Fibroblast of pulmonary artery (primary cell): ENCODE results near the gene CHAF1A.

Source experiments
- DNase-seq: peaks from one replicate; pipeline ENCODE4 v3.0.0-alpha.2; 2010; ENCODE audit warnings: low read depth
- H3K4me3 ChIP-seq: replicated peaks from 2 replicates; pipeline ENCODE4 v1.5.1; 2011; ENCODE audit warnings: low read depth, mild to moderate bottlenecking, control low read depth, low read length, moderate library complexity
- TF ChIP-seq, protein P1 (sequence below): IDR thresholded peaks from 2 replicates; pipeline ENCODE4 v1.5.1; 2011; ENCODE audit warnings: mild to moderate bottlenecking, control low read depth, low read length, inconsistent platforms; ENCODE audit errors: missing control alignments

Gene CHAF1A

DNA sequence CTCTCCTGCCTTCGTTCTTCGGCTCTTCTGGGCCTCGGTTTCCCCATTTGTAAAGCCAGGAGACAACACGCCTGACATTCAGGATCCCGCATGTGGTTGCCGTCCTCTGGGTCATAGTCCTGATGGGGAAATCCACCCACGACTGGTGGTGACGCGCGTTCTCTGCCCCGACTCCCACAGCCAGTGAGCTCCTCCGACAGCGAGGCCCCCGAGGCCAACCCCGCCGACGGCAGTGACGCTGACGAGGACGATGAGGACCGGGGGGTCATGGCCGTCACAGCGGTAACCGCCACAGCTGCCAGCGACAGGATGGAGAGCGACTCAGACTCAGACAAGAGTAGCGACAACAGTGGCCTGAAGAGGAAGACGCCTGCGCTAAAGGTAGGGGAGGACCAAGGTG, 86.1 kb downstream of the CHAF1A start:
- no peak overlapping the region for H3K4me3 ChIP-seq
- DNase-seq, result no peak
- TF ChIP-seq, protein P1, sequence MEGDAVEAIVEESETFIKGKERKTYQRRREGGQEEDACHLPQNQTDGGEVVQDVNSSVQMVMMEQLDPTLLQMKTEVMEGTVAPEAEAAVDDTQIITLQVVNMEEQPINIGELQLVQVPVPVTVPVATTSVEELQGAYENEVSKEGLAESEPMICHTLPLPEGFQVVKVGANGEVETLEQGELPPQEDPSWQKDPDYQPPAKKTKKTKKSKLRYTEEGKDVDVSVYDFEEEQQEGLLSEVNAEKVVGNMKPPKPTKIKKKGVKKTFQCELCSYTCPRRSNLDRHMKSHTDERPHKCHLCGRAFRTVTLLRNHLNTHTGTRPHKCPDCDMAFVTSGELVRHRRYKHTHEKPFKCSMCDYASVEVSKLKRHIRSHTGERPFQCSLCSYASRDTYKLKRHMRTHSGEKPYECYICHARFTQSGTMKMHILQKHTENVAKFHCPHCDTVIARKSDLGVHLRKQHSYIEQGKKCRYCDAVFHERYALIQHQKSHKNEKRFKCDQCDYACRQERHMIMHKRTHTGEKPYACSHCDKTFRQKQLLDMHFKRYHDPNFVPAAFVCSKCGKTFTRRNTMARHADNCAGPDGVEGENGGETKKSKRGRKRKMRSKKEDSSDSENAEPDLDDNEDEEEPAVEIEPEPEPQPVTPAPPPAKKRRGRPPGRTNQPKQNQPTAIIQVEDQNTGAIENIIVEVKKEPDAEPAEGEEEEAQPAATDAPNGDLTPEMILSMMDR, result no peak

DNA sequence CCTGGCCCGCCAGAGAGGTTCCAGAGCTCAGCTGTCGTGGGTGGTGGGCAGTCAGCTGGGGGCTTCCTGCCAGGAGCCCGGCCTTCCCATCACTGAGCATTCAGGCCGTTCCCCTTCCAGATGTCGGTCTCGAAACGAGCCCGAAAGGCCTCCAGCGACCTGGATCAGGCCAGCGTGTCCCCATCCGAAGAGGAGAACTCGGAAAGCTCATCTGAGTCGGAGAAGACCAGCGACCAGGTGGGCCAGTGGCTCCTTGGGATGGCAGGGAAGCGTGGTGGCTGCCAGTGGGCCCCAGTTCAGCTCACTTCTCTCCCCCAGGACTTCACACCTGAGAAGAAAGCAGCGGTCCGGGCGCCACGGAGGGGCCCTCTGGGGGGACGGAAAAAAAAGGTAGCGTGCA, 89.0 kb downstream of the CHAF1A start:
- TF ChIP-seq, protein P1, result no peak
- H3K4me3 ChIP-seq, result no peak overlapping the region
- DNase-seq, result no peak

DNA sequence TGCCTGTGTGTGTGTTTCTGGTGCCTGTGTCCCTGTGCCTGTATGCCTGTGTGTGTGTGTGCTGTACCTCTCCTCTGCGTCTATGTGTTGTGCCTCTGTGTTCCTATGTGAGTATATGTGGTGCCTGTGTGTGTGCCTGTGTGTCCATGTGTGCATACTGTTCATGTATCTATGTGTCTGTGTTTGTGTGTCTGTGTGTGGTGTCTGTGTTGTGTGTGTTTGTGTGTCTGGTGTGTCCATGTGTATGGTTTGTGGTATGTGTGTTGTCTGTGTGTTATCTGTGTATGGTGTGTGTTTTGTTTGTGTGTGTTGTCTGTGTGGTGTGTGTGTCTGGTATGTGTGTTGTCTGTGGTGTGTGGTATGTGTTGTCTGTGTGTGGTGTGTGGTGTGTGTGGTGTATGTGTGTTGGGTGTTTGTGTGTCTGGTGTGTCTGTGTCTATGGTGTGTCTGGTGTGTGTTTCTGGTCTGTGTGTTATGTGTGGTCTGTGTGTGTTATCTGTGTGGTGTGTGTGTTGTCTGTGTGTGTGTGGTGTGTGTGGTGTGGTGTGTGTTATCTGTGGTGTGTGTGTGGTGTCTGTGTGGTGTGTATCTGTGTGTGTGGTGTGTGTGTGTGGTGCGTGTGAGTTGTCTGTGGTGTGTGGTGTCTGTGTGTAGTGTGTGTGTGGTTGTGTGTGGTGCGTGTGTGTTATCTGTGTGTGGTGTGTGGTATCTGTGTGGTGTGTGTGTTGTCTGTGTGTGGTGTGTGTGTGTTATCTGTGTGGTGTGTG, 90.1 kb downstream of the CHAF1A start:
- TF ChIP-seq, protein P1, result no peak
- H3K4me3 ChIP-seq, result no peak overlapping the region
- no peak for DNase-seq
